ENCODE measurements around the gene GRIA3. TPM values are rescaled to one million over a fixed set of nuclear protein-coding genes. Genes with fewer than 3 reads are reported as not detected.
"Not testable (repeated sequence)": the region's sequence is repeated elsewhere in the genome, so short reads cannot be mapped to it uniquely, and the experiment has no call there.

GRIA3 gene
- total RNA-seq, 1 donor from 2014 or later, result 3.1 TPM

DNA sequence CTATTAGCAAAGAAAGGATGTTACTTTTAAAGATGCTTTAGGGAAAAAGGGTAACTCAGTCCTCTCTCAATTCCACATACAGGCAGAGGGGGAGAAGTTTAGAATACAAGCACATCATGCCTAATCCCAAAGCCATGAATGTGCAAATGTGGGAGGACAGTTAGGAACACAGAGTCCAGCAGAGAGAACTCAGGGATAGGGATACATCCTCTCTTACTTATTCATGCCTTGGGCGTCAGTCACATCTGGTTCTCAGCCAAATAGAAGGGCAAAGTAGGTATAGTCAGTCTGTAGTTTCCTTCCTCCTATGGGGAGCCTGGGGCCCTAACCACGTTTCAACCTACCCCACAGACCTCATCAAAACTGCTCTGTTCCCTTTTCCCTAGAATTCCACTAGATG, 87.8 kb downstream of the GRIA3 start:
- no peak for ATAC-seq
- DNase-seq (ENCODE audit: low spot score), result no peak

DNA sequence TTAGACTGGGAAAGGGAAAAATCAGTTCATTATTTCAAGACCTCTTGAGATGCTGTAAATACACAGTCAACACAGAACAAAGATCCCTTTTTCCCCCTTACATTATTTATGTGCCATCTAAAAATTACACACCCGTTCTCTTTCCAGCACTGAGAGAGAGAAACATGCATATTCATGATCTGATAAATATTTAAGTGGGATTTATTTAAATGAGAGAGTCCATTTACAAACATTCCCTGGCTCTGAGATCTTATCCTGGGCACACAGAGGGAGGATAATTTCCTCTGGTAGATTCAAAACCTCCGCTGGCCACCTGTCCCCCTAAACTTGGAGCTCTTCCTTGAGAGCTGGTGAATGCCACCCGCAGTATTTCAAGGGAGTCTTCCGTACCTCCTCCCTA, 88.6 kb downstream of the GRIA3 start:
- no peak for DNase-seq (ENCODE audit: low spot score)
- no peak for ATAC-seq

DNA sequence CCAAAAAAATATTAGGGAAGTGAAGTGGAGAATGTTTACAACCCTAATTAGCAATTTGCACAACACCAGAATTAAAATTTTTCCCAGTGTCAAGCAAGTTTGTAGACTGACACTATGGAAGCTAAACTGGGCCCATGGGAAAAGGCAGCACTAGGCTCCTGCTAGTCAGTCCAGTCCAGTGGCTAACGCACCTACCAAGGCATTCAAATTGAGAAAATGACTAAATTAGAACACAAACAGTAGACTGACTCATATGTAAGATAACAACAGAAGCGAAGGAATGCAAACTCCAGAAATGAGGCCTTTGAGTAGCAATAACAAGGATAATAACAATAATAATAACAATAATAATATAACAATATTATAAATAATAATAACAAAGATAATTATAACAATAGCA, 90.7 kb downstream of the GRIA3 start:
- ATAC-seq, result no peak
- DNase-seq (ENCODE audit: low spot score), result no peak

DNA sequence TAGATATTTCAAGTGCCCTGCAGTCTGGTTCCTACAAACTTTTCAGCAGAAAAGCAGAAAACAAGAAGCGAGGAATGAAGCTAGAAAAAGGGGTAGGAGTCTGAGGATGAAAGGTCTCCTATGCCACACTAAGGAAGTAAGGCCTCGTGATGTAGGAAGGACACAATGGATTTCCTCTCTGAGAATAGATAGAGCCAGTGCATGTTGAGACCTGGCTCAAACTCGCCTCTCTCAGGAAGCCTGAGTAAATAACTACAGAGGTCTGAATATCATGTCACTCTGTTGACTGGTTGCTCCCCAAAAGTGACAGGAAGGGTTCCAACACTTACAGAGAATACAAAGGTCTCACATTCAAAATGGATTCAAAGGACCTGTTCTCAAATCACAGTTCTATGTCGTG, 93.3 kb downstream of the GRIA3 start:
- DNase-seq (ENCODE audit: low spot score), result no peak
- no peak for ATAC-seq

DNA sequence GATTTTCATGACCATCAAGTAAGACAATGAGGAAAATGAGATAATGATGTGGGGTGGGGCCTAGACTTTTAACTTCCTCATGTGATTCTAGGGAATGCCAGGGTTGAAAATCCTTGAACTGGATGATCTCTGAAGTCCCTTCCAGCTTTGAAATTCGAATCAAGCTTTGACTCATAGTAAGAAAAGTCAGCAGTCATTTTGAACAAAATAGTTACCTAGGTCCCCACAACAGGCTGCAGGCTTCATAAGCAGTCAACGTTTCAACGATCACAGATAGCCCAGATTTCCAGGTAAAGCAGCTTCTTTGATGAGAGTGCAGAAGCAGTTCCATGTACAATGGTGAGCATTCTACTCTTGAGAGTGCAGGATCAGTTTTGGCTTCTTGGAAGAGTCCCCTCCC, 93.7 kb downstream of the GRIA3 start:
- no peak for ATAC-seq

DNA sequence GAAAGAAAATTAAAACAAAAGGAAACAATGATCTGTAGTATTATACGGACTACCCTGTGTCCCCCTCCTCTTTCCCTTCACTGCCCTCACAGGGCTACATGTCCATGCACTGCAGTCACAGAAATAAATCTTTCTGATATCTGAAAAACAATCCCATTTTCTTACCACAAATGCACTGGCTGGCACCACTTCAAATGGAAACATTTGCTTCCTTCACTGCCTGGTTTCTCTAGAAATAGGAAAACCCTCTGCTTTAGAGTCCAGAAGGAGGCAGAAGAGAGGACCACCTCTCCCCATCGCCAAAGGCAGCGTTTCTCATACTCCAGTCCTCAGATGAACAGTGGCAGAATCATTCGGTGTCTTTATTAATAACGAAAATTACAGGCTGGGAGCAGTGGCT, 98.2 kb downstream of the GRIA3 start:
- ATAC-seq (no peak), DNase-seq (ENCODE audit: low spot score) (no peak)

More for the DNA sequence above, 93.7 kb downstream of the GRIA3 start:
- DNase-seq (ENCODE audit: low spot score), result no peak

DNA sequence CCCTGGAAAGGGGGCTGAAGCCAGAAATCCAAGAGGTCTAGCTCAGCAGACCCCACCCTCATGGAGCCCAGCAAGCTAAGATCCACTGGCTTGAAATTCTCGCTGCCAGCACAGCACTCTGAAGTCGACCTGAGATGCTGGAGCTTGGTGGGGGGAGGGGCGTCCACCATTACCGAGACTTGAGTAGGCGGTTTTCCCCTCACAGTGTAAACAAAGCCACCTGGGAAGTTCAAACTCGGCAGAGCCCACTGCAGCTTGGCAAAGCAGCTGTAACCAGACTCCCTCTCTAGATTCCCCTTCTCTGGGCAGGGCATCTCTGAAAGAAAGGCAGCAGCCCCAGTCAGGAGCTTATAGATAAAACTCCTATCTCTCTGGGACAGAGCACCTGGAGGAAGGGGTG, 99.3 kb downstream of the GRIA3 start:
- not testable (repeated sequence) for ATAC-seq; DNase-seq (ENCODE audit: low spot score)

DNA sequence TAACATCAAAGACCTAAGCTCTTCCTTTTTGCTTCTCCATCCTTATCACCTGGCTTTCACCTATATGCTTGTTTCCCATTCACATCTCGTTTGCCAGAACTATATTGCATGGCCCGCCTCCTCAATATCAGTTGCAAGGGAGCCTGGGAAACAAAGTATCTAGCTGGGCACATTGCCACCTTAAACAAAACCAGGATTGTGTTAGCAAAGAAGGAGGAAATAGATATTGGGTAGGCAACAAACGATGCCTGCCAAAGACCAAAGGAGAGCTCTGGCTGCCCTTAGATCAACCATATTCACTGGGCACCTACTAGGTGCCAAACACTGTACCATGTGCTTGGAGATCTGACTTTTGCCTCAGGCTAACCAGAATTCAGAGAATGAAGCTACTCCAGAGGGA, 107.5 kb downstream of the GRIA3 start:
- DNase-seq (ENCODE audit: low spot score) (no peak), ATAC-seq (peak; percentile 15)

DNA sequence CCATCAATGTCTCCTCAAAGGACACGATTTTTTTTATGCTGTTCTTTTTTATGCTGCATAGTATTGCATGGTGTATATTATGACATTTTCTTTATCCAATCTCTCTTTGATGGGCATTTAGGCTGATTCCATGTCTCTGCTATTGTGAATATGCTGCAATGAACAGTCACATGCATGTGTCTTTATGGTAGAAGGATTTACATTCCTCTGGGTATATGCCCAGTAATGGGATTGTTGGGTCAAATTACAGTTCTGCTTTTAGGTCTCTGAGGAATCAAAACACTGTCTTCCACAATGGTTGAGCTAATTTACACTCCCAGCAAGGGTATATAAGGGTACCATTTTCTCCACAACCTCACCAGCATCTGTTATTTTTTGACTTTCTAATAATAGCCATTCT, 113.9 kb downstream of the GRIA3 start:
- ATAC-seq (no peak), DNase-seq (ENCODE audit: low spot score) (no peak)

DNA sequence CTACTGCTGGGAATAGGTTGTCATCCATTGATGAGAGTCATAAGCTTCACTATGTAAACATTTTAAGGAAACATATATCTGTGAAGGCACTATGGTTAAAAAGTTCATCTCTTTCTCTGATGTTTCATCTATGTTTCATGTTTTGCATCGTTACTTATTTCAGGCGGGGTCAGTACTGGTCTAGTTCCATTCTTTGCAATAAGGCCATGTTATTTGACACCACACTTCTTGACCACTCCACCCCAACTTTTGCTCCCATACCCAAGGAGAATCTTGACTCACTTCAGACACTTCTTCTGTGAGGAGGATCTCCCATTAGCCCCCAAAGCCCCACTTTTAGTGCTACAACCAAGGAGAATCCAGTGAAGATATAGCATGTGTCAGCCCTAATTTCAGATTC, 119.4 kb downstream of the GRIA3 start:
- ATAC-seq (no peak), DNase-seq (ENCODE audit: low spot score) (no peak)

DNA sequence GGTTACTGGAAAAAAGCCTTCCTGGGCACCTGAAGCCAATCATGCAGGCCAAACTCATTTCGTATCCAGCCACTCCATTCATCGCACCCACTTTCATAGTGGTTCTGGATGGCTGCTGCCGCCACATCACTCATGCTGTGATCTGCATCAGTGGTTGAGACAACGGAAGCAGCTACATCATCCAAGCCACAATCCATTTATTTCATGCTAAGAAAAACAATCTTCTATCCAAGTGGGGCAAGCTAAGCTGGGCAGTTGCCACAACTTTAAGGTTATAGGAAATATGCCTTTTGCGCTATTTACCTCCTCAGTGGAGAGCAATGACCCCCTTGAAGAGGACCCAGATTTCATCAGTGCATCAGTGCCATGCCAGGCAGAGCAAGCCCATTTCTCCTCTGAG, 124.6 kb downstream of the GRIA3 start:
- DNase-seq (ENCODE audit: low spot score), result no peak
- no peak for ATAC-seq

DNA sequence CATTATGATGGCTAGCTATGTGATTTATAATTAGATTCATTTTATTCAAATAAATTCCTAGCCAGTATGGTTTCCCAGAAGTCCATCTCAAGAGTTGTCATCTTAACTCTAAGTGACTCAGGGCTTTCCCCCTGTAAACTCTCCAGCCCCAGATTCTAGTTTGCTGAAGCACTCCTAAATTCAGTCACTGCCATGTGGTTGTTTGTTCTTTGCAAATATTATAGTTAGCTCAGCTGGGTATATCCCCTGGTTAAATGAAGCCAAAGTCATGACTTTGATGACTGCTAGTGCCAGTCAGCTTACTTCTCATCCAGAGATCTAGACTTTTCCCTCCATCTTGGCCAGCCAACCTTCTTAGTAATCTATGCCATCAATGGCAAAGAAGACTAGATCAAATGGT, 126.0 kb downstream of the GRIA3 start:
- DNase-seq (ENCODE audit: low spot score), result no peak
- ATAC-seq, result no peak

DNA sequence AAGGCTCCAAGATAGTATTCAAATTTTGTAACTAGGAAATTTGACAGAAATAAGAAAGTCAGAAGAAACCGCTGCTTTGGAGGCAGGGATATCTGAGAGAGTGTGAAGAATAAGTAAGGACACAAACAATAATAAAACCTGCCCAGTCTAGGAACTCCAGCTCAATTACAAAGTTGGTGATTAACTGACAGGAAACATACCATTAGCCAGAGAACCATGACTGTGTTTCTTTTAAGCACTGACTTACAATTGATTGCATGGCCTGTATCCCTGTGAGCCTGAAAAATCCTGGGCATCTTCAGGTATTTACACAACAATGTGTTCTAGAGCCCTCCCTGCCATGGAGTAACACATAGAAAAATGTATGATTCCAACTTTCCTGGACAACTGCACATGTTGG, 127.4 kb downstream of the GRIA3 start:
- ATAC-seq (no peak), DNase-seq (ENCODE audit: low spot score) (no peak)

DNA sequence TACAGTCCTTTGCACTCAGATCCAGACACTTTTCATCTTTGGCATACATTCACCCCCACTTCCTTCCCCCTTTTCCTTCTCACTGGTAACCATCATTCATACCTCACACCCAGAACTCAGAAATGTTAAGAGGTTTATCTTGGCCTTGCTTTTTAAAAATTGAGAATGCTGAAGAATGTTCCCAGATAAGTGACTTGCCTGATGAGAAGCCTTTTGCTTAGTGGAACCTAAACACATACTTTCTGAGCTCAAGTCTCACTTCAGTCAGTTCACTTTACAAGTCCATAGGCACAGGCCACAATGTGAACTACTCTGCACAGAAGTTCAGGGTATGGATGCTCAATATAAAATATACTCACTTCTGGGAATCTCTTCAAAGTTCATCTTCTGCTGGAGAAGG, 129.4 kb downstream of the GRIA3 start:
- ATAC-seq (no peak), DNase-seq (ENCODE audit: low spot score) (no peak)

DNA sequence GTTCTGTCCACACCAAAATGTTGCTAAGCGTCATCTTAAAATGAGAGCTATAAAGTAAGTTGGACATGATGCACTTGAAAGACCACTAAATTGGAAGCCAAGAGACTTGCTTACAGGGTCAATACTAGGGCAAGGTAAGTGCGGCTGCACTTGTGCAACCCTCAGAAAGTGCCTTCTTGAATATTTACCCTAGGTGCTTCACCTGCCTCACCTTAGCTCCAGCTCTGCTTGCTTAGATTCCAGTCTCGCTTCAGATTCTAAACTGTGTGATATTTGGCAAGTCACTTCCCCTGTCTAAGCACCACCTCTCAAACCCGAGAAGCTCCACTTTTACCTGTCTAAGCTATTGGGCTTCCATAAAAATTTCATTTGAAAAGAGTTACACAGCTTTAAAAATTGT, 136.5 kb downstream of the GRIA3 start:
- no peak for DNase-seq (ENCODE audit: low spot score)
- no peak for ATAC-seq

DNA sequence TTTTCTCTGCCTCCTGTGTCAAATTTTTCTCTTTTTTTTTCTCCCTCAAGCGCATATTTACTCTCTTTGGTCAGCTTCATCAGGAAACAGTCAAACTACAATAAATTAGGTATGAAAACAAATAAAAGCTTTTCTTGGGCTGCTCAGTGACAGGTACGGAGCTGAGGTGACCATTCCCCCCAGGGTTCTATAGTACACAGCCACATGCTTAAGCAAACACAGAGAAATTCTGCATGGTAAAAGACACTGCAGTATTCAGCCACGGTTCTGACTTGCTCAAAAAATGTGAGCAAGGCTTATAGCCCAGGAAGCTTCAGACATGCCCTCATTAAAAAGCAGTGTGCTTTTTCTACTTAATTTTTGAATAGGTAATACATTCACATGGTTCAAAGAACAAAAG, 138.5 kb downstream of the GRIA3 start:
- DNase-seq (ENCODE audit: low spot score) (no peak), ATAC-seq (no peak)

DNA sequence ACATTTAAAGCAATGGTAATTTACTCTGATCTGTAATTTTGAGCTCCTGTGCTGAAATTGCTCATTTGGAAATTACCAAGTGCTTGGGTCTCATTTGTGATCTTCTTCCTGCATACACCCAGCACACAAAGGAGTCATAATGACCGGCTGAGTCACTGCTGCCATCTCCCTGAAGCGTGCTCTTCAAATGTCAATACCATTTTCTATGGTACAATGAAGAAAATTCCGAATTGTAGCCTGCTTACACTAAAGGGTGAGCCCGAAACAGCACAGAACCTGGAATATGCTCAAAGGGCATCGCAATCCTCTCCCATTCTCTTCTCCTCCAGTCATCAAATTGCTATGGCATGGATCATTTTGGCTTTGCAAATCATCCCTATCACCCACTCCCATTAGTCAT, 140.5 kb downstream of the GRIA3 start:
- DNase-seq (ENCODE audit: low spot score), result no peak
- no peak for ATAC-seq

DNA sequence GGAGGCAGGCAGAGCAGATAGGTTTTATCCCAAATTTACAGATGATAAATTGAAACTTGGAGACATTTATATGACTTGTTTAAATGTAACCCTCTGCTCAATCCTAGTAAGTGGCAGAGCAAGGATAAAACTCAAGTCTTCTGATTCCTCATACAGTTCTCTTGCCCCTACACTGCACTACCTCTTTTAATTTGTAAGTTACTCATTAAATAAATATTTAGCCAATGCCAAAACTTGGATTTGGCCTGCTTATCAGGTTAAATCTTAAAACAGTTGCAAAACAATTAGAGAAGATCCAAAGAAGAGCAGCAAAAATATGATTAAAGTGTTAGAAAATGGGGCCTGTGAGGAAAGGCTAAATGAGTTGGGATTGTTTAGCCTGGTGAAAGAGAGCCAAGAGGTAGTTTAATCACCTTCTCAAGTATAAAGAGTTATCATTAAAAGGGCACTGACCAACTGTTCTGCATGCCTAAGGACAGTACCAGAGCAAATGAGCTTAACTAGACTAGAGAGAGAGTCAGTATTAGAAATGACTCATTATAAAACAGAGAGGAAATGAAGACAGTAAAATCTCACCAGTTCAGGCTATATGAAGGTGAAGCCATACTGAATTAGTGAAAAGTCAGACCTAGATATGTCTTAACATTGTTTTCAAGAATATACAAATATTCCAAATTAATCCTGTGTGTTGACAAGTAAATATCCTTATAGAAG, 146.3 kb downstream of the GRIA3 start:
- ATAC-seq (peak; percentile 59), DNase-seq (ENCODE audit: low spot score) (no peak)

DNA sequence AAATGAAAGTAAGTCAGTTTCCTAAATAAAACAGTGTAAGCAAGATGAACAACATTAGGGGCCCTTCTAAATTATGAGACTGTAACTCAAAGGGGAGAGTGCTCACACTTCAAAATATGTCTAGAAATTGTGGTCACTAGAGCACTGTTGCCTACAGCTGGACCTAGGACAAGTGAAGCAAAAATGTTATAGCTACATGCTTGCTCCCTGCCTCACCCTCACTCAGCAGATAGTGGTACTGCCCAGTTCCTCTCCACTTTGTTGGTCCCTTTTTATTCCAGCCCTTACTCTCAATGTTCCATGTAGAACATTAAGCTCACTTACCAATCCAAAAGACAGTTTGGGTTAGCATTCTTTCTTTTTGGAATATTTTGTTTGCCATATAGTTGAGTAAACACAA, 147.3 kb downstream of the GRIA3 start:
- DNase-seq (ENCODE audit: low spot score), result no peak
- ATAC-seq, result no peak

DNA sequence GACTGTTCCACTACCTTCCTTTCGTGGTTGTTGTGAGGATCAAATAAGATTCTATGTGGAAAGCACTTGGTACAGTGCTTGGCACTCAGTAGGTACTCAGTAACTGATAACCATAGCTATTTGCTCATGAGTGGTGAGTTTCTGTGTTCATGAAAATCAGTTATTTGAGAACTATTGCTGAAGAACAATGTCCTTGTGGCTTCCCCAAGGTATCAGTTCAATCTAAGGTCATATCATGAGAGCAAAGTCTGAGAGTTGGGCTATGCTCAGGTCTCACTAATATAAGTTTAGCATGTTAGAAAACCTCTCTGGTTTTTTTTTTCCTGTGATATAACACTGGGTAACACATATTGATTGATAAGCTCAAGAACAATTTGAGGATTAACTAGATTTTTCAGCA, 147.8 kb downstream of the GRIA3 start:
- ATAC-seq, result no peak
- DNase-seq (ENCODE audit: low spot score), result no peak

DNA sequence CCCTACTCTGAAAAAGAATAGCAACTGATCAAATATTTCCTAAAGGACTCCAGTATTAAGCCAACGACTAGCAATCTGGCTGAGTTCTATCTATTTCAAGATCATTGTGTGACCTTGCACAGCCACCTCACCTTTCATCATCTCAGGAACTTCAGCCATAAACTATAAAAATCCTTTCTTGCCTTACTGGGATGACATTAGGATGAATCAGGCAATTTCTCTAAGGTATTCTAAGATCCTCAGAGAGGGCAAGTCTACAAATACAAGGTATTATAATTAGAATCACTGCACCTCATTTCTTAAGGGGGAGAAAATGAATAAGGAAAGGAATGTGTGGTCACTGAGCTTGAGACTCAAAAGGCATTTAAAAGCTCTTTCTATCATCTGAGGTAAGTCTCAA, 152.6 kb downstream of the GRIA3 start:
- ATAC-seq (no peak), DNase-seq (ENCODE audit: low spot score) (no peak)

DNA sequence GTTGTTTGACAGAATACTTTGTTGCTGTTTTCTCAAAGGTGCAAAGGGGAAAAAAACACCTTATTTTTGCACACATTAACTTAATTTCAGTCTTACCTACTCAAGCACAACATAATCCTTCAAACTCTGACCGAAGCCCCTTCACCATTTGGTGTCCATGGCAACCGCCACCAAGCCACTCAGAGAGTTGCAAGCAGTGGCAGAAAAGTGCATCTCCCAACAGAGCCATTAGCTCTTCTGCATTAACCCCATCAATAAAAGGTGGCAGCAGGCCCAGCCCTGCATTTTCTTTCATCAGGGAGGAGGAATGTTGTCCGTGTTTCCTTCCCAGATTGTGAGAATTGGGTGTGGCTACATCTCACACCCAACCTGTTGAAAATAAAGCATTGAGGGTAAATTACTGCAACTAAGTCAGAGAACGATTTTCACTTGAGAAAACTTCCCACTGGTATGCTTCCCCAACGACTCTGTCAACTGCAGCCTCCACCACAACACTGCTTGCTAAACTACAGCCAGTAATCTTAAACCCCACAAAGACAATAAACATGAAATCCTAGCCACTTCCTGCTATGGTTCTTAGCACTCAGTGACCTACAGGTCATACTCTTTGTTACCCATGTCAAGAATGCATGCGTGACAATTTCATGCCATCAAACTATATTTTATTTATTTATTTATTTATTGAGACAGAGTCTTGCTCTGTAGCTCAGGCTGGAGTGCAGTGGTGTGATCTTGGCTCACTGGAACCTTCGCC, 154.0 kb downstream of the GRIA3 start:
- DNase-seq (ENCODE audit: low spot score) (no peak), ATAC-seq (no peak)
